Stimulated activated CD4-positive, alpha-beta T cell treated with anti-CD3 and anti-CD28 coated beads, Interleukin-1b, Interleukin-23, amount 100 ng/mL, for 24 hours (primary cell): ENCODE data around the gene SULT6B1.
"Not testable (repeated sequence)": the region's sequence is repeated elsewhere in the genome, so short reads cannot be mapped to it uniquely, and the experiment has no call there.

ENCODE experiments used
- DNase-seq, 4 experiments: peaks; one replicate each; pipeline ENCODE4 v3.0.0-alpha.2; 2020; ENCODE audit warnings: low read depth in 4 of 4, low spot score in 1 of 4

SULT6B1 gene

GRCh38 chr2:37188570-37188969 is at the start of gene SULT6B1:
SULT6B1 (minus strand) TSS chr2:37188670; CDS start chr2:37188640, 30 bp downstream.
- no peak for DNase-seq

- no peak for DNase-seq
These were observed 43.9 kb upstream of the SULT6B1 start for GRCh38 chr2:37232131-37232933.

- DNase-seq, result peak; percentile 73 to 85 (median 80)
These were observed 43.0 kb upstream of the SULT6B1 start, which contains the start of the genes CEBPZ and NDUFAF7 for GRCh38 chr2:37231241-37232130. CEBPZ (minus strand) TSS chr2:37231596; CDS start chr2:37231567, 29 bp downstream. NDUFAF7 (plus strand) TSS chr2:37231658; CDS start chr2:37231706, 48 bp downstream.

- no peak for DNase-seq
These were observed 42.1 kb upstream of the SULT6B1 start for GRCh38 chr2:37230581-37230980.

- no peak for DNase-seq
These were observed 40.3 kb upstream of the SULT6B1 start for GRCh38 chr2:37228788-37229187.

- no peak for DNase-seq
These were observed 38.4 kb upstream of the SULT6B1 start for GRCh38 chr2:37226863-37227262.

- DNase-seq, result not testable (repeated sequence)
These were observed 36.7 kb upstream of the SULT6B1 start for GRCh38 chr2:37225129-37225528.

GRCh38 chr2:37224063-37224462 is 35.6 kb upstream of the SULT6B1 start:
- DNase-seq, result no peak

GRCh38 chr2:37223131-37223530 is 34.7 kb upstream of the SULT6B1 start:
- DNase-seq, result no peak

- no peak for DNase-seq
These were observed 30.6 kb upstream of the SULT6B1 start for GRCh38 chr2:37219046-37219445.

GRCh38 chr2:37215250-37215649 is 26.8 kb upstream of the SULT6B1 start:
- no peak for DNase-seq

- no peak for DNase-seq
These were observed 23.5 kb upstream of the SULT6B1 start for GRCh38 chr2:37211939-37212338.

GRCh38 chr2:37211212-37211611 is 22.7 kb upstream of the SULT6B1 start:
- no peak for DNase-seq

- DNase-seq, result not testable (repeated sequence)
These were observed 18.3 kb upstream of the SULT6B1 start for GRCh38 chr2:37206760-37207159.

GRCh38 chr2:37205689-37206341 is 17.3 kb upstream of the SULT6B1 start:
- no peak for DNase-seq

- DNase-seq, result not testable (repeated sequence)
These were observed 16.7 kb upstream of the SULT6B1 start for GRCh38 chr2:37205071-37205661.

GRCh38 chr2:37203708-37204107 is 15.2 kb upstream of the SULT6B1 start:
- DNase-seq, result no peak

GRCh38 chr2:37201766-37202165 is 13.3 kb upstream of the SULT6B1 start:
- no peak for DNase-seq

- DNase-seq, result no peak
These were observed 12.7 kb upstream of the SULT6B1 start for GRCh38 chr2:37201208-37201607.

GRCh38 chr2:37198681-37199065 is 10.2 kb upstream of the SULT6B1 start:
- no peak for DNase-seq
